Kidney epithelial cell (primary cell): Measurements from ENCODE around the gene TMEM121B. TPM values are rescaled to one million over a fixed set of nuclear protein-coding genes. Genes with fewer than 3 reads are reported as not detected.

Experiments
- DNase-seq: peaks from one replicate; pipeline ENCODE4 v3.0.0-alpha.2; 2010; ENCODE audit warnings: low read depth
- H3K27me3 ChIP-seq: 2 replicates; pipeline ENCODE4 v1.6.0; 2011; ENCODE audit warnings: low read length; ENCODE audit not compliant: control insufficient read depth, insufficient read depth
- H3K36me3 ChIP-seq: 2 replicates; pipeline ENCODE4 v1.5.1; 2011; ENCODE audit warnings: low read length; ENCODE audit not compliant: control insufficient read depth, insufficient read depth
- H3K4me3 ChIP-seq: 2 replicates; pipeline ENCODE4 v1.5.1; 2011; ENCODE audit warnings: low read depth, mild to moderate bottlenecking, control low read depth, low read length
- CTCF ChIP-seq: IDR thresholded peaks from 2 replicates; pipeline ENCODE4 v1.5.1; 2011; ENCODE audit warnings: mild to moderate bottlenecking, moderate library complexity, low read length, control low read depth, inconsistent platforms; ENCODE audit not compliant: insufficient read depth, poor library complexity, severe bottlenecking
- total RNA-seq: library from RNA; depleted of rRNA; stranded (reverse); fragments of >200 nt; gene quantifications from 2 replicates; pipeline ENCODE4 v1.2.3, GENCODE V29; 2015

The TMEM121B gene
- total RNA-seq, 1 donor from 2014 or later, result 1.5 TPM

- Histone ChIP-seq H3K27me3 (no peaks in the 10 kb centered on the region), H3K4me3 (no peak overlapping the region), H3K36me3 (no peaks in the 10 kb centered on the region)
- no peak for DNase-seq
- no peak for TF ChIP-seq CTCF
Measured at GRCh38 chr22:17079572-17079971, 41.6 kb downstream of the TMEM121B start.

GRCh38 chr22:17077255-17077654 lies 43.9 kb downstream of the TMEM121B start:
- no peaks in the 10 kb centered on the region for H3K27me3 ChIP-seq
- H3K4me3 ChIP-seq, result no peak overlapping the region
- H3K36me3 ChIP-seq, result no peaks in the 10 kb centered on the region
- no peak for DNase-seq
- no peak for TF ChIP-seq CTCF

- no peak overlapping the region for H3K4me3 ChIP-seq
- H3K27me3 ChIP-seq, result no peaks in the 10 kb centered on the region
- H3K36me3 ChIP-seq, result no peaks in the 10 kb centered on the region
- no peak for DNase-seq
- TF ChIP-seq CTCF, result no peak
Measured at GRCh38 chr22:17074648-17075002, 46.5 kb downstream of the TMEM121B start.

- TF ChIP-seq CTCF, result no peak
- DNase-seq, result no peak
- Histone ChIP-seq H3K4me3 (no peak overlapping the region), H3K27me3 (no peaks in the 10 kb centered on the region), H3K36me3 (no peaks in the 10 kb centered on the region)
Measured at GRCh38 chr22:17072877-17073276, 48.3 kb downstream of the TMEM121B start.

Other genes with a start within 250 kb of the TMEM121B start
- not detected in 2 replicates for gene GAB4, start 113.1 kb downstream of the TMEM121B start, total RNA-seq
- 10.5 and 11.7 TPM in 2 replicates for gene IL17RA, start 36.4 kb downstream of the TMEM121B start, total RNA-seq
- gene HDHD5, start 37.9 kb upstream of the TMEM121B start, total RNA-seq, result 44.7 and 62.2 TPM in 2 replicates
- 17.8 and 22.7 TPM in 2 replicates for gene ADA2, start 98.1 kb upstream of the TMEM121B start, total RNA-seq
- gene CECR2, start 248.1 kb upstream of the TMEM121B start, total RNA-seq, result 6.2 and 7.4 TPM in 2 replicates